Measurements from ENCODE around the gene SLC6A11.

SLC6A11 gene

GRCh38 chr3:10816019-10816862 lies at the start of gene SLC6A11:
SLC6A11 (plus strand) TSS chr3:10816228; CDS start chr3:10816266, 38 bp downstream.
- H3K4me3 ChIP-seq = peak within 1 kb of the TSS; percentile 14 to 36
- no peak for DNase-seq
- intact Hi-C loops (cut with DNase I; ENCODE audit: low total_unique reads) = no loop called here
- no peak for TF ChIP-seq CTCF (IDR thresholded peaks at IDR 0.05)
- H3K9me3 ChIP-seq = no peaks in the 10 kb centered on the region
- H3K36me3 ChIP-seq = no peaks in the 10 kb centered on the region
- H3K27ac ChIP-seq = no peak within 1 kb of the TSS
- peaks cover 0 to 10% (median 8%) of the 10 kb centered on the region in 4 donors for H3K4me1 ChIP-seq
- peaks cover 0 to 45% of the 10 kb centered on the region in 2 donors for H3K27me3 ChIP-seq

- Histone ChIP-seq H3K27ac (no peak overlapping the region), H3K9me3 (peaks cover 0 to 11% (median 4%) of the 10 kb centered on the region in 3 donors), H3K36me3 (no peaks in the 10 kb centered on the region), H3K4me3 (no peak overlapping the region), H3K4me1 (no peaks in the 10 kb centered on the region), H3K27me3 (peaks cover 0 to 60% of the 10 kb centered on the region in 2 donors)
- TF ChIP-seq CTCF (IDR thresholded peaks at IDR 0.05) = no peak
- DNase-seq = no peak
- intact Hi-C loops (cut with DNase I; ENCODE audit: low total_unique reads) = no loop called here
These were observed 47.2 kb upstream of the SLC6A11 start for GRCh38 chr3:10768708-10769394.

- Histone ChIP-seq H3K4me1 (no peaks in the 10 kb centered on the region), H3K27me3 (peaks cover 0 to 57% of the 10 kb centered on the region in 2 donors), H3K9me3 (peaks cover 0 to 11% (median 6%) of the 10 kb centered on the region in 3 donors), H3K36me3 (no peaks in the 10 kb centered on the region), H3K27ac (no peak overlapping the region), H3K4me3 (no peak overlapping the region)
- no peak for TF ChIP-seq CTCF (IDR thresholded peaks at IDR 0.05)
- intact Hi-C loops (cut with DNase I; ENCODE audit: low total_unique reads) = no loop called here
- DNase-seq = no peak
These were observed 45.5 kb upstream of the SLC6A11 start for GRCh38 chr3:10770547-10770946.

- Histone ChIP-seq H3K27ac (no peak overlapping the region), H3K9me3 (peaks cover 0 to 11% (median 6%) of the 10 kb centered on the region in 3 donors), H3K4me3 (no peak overlapping the region), H3K4me1 (no peaks in the 10 kb centered on the region), H3K27me3 (peaks cover 0 to 53% of the 10 kb centered on the region in 2 donors), H3K36me3 (no peaks in the 10 kb centered on the region)
- TF ChIP-seq CTCF (IDR thresholded peaks at IDR 0.05) = no peak
- intact Hi-C loops (cut with DNase I; ENCODE audit: low total_unique reads) = no loop called here
- no peak for DNase-seq
These were observed 45.0 kb upstream of the SLC6A11 start for GRCh38 chr3:10770981-10771380.

GRCh38 chr3:10771486-10772270 lies 44.4 kb upstream of the SLC6A11 start:
- Histone ChIP-seq H3K4me1 (no peaks in the 10 kb centered on the region), H3K9me3 (peaks cover 0 to 11% (median 6%) of the 10 kb centered on the region in 3 donors), H3K27ac (no peak overlapping the region), H3K4me3 (no peak overlapping the region), H3K36me3 (no peaks in the 10 kb centered on the region), H3K27me3 (peaks cover 0 to 52% of the 10 kb centered on the region in 2 donors)
- TF ChIP-seq CTCF (IDR thresholded peaks at IDR 0.05) = no peak
- no peak for DNase-seq
- intact Hi-C loops (cut with DNase I; ENCODE audit: low total_unique reads) = no loop called here

Data from tibial artery (tissue), 4 donors.